KBM-7 (cell line): ENCODE measurements around the gene IKZF1.
"Not testable (repeated sequence)": the region's sequence is repeated elsewhere in the genome, so short reads cannot be mapped to it uniquely, and the experiment has no call there.

Source experiments
- DNase-seq: peaks from one replicate; pipeline ENCODE4 v3.0.0-alpha.2; 2015
- in situ Hi-C: fragments of 300-500 bp; cut with MboI; formaldehyde crosslinking; loops from 2 replicates; pipeline ENCODE4 v1.14.3; 2020; ENCODE audit warnings: low sequenced_read_pairs, low pct_unique_long_range_greater_than_20kb, mixed read lengths

The IKZF1 gene

DNA sequence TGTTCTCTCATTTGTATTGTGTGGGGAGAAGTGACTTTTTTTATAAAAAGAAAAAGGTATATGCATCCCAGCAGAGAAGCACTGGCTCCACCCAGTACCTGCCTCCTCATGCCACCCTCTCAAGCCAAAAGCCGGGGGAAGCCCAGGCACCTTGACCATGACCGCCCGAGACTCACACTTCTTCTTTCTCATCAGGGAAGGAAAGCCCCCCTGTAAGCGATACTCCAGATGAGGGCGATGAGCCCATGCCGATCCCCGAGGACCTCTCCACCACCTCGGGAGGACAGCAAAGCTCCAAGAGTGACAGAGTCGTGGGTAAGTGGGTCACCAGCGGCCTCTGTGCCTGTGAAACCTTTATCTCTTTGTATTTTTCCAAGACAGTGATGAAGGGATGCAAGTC, 22.9 kb downstream of the IKZF1 start:
- in situ Hi-C loops: no loop called here
- DNase-seq: no peak

DNA sequence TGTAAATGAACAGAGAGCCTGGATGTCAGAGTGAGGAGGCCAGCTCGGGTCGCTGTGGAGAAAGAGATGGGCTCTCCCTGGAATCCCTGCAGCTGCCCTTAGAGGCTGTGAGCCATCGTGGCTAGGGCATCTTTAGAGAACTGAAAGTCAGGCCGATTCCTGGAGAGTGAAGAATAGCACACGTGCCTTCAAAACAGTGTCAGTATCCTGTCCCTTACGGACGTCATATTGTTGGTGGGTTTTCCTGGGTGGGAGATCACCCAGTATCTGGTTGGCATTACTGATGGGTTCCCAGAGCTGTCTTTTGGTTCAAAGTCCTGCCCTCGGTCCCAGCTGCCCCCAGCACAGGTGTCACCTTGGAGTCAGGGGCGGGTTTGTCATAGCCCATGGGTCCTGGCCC, 25.3 kb downstream of the IKZF1 start:
- in situ Hi-C loops: no loop called here

DNA sequence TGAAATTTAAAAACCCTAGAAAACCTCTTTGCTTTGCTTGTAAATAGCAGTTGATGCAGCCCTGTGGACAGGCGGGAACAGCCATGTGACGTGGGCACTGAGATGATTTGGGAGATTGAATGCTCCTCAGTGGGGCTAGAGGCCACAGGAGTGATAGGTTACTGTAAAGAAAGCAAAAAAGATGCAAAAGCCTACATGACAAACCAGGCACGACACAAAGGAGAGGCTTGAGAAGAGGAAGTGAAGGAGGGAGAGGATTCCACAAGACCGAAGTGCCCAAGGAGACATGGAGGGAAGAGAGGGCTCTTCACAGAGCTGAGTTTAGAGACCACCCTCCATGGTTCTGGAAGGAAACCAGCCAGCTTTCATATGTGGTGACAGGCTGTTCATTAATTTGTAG, 25.7 kb downstream of the IKZF1 start:
- no peak for DNase-seq
- in situ Hi-C loops: no loop called here

More for the DNA sequence above, 25.3 kb downstream of the IKZF1 start:
- no peak for DNase-seq

DNA sequence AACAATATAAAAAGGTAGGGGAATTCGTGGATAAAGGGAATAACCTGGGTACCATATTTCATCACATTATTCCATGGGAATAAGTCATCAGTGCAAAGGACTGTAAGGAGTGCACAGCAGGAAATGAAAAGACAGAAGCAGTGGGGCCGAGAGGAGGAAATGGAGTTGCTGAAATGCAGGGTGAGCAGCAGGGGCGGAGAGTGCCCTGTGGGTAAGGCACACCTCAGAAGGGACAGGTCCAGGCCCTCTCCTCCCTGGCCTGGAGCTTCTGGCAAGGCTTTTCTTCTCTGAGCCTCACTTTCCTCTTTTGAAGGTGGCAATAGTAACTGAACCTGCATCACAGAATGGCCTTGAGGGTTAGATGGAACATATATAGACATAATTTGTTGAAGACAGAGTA, 26.2 kb downstream of the IKZF1 start:
- no peak for DNase-seq
- in situ Hi-C loops: no loop called here

DNA sequence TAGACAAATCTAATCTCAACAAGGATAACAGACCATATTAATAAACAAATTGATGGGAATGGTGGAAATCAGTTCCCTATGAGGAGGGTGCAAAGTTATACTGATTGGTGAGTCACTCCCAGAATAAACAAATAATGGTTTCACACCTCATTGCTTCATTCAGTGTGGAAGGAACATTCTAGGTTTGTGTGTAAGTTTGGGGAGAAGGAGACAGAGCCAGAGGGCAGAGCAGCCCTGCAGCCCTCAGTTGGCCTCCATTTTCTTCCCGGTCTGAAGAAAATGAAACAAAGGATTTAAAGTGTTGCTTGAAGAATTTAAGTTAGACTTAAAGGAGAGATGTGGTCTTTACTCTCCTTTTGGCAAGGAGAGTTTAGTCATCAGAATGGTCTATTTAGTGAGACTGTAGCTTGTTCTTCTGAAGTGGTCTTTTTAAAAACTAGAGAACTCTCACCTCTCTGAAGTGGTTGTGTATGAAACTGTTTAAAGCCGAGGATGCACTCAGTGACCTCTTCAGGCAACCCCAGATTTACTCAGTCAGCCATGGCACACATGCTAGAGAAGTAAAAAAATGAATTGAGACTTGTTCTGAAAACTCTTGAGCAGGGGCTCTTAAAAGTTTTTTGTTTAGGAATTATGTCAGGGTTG, 27.2 kb downstream of the IKZF1 start:
- no peak for DNase-seq
- in situ Hi-C loops: no loop called here

DNA sequence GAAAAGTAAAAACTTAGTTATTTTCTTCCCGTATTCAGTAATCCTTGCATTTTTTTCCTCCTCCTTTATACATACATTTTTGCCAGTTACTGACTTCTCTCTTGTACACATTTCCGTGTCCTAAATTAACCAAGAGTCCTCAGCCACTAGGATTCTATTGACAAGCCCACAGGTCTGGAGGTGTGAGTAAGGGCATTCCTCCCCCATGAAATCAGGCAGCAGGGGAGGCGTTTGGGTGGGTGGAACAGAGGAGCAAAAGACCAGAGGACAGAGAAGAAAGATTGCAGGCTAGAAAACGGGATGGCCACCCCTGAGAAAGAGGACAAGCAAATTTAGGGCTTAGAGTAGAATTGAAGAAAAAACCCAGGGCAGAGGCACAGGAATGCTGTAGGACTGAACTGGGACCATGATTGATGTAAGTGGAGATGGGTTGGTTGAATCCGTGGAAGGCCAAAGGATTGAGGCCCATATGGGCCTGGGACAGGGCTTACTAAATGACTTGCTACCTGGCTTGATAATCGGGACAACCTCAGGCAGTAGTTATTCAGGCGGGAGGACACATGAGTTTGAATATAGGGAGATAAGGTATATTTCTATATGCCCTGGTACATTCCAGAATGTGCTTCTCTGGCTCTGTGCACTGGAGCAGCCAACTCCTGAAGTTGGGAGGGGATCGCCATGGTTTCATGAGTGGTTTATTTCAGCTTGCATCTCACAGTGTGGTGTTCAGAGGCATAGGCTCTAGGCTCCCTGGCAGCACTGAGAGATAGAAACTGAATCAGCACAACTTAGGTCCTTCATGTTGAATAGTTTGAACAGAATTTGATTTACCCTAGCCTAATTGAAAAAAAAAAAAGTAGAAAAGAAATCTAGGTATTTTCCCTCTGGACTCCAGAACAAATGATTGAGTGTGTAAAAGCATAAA, 28.0 kb downstream of the IKZF1 start:
- no peak for DNase-seq
- in situ Hi-C loops: no loop called here

DNA sequence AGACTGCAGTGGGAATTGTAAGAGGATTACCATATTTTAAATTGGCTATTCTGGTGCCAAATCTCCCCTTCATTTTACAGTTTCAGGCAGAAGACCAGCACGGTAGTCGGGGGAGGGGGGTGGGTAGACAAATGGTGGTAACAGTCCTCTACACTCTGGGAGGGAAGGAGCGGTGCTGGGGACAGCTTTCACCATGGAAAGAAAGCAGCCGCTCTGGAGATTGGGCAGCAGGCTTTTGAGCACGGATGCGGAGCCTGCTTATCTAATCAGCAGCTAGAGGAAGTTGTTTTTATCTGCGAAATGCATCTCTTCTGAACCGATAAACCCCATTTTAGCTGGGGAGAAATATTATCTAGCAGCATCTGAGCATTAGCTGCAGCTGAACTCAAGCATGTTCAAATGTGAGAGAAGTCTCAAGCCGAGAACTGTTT, 28.7 kb downstream of the IKZF1 start:
- in situ Hi-C loops: no loop called here
- peak; percentile 83 for DNase-seq

DNA sequence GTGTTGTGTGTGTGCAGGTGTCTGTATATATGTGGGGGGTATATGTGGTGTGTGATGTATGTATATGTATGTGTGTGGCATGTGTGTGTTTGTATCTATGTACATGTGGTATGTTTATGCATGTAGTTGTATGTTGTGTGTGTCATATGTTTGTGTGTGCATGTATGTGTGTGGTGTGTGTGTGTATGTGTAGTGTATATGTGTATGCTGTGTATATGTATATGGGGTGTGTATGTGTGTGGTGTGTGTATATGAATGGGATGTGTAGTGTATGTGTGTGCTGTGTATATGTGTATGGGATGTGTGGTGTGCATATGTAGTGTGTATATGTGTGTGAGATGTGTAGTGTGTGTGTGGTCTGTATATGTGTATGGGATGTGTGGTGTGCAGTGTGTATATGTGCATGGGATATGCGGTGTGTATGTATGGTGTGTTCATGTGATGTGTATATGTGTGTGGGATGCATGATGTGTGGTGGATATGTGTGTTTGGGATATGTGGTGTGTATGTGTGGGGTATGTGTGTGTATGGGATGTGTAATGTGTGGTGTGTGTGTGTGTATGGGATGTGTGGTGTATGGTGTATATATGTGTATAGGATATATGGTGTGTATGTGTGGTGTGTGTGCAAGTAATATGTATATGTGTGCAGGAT, 30.0 kb downstream of the IKZF1 start:
- in situ Hi-C loops: no loop called here
- no peak for DNase-seq

DNA sequence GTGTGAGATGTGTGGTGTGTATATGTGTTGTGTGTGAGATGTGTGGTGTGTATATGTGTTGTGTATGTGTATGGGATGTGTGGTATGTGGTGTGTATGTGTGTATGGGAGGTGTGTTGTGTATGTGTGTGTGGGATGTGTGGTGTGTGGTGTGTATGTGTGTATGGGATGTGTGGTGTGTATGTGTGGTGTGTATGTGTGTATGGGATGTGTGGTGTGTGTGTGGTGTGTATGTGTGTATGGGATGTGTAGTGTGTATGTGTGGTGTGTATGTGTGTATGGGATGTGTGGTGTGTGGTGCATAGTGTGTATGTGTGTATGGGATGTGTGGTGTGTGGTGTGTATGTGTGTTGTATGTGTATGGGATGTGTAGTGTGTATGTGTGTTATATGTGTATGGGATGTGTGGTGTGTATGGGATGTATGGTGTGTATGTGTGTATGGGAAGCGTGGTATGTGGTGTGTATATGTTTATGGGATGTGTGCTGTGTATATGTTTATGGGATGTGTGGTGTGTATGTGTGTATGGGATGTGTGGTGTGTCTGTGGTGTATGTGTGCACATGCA, 30.8 kb downstream of the IKZF1 start:
- no peak for DNase-seq
- in situ Hi-C loops: no loop called here

DNA sequence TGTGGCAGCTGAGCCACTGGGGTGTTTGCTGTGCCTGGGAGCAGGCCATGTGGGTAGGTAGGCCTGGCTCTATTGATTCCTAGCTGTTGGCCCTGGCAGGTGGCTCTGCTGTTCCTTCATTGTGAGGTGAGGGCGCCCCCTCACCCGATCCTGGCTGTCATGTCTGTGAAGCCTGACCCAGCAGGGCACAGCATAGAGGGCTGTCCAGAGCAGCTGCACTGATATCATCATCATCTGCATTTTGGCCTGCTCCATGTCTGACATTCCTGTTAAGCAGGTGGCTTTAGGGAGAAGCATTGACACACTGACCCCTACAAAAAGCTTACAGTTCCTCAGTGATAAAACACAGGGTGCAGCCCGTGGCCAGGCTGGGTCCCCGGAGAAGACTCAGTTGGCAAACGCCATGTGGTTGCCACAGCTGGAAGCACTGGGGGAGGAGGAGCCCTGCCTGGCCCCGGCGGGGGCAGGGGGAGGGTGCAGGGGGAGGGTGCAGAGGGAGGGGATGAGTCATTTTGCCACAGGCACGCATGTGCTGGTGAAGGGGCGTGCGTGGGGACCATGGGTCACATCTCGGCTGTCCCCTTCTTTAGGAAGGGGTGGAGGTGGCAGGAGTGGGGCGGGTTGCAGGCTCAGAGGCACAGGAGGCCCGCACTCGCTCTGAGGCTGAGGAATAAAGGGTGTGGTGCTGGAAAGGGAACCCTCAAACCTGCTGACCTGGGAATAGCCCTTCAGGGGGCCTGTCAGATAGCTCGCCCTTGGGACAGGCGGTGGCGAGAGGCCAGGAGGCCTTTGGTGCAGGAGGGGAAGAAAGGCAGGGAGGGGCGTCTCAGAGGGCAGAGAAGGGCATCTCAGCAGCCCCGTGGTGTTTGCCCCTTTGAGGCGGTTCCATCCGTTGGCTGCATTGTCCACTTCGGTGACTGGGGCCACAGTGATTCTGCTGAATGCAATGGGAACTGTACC, 31.6 kb downstream of the IKZF1 start:
- DNase-seq: peak; percentile 53
- in situ Hi-C loops: no loop called here

DNA sequence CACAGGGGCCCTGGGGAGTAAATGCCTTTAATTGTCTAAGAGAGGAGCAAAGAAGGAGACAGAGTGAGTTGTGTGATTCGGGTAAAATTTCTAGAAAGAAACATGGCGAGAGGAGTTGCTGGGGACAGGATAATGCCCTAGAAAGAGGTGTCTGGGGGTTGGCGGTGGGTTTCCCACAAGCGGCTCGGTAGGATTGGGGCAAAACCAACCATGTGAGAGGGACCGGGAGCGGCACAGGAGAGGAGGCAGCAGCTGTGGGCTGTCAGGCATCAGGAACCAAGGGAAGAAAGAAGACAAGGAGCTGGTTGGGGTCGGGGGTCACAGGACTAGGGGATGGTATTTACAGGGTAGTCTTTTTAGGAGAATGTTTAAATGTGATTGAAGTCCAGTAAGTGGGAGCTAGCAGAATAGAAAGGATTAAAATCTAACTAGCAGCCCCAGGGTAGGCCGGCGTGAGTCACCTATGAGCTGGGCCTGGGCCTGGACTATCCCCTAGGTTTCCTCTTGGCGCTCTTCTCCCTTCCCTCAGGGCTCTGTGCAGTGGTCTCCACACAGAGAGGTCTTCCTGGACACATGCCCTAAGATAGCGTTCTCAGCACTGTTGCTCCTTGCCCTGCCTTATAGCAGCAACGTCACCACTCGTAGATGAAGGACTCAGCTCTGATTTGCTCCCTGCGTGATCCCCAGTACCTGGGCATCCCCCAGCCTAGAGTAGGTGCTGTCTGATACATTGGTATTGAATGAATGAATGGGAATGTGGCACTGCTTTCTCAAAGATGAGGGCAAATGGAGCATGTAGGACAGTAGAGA, 32.6 kb downstream of the IKZF1 start:
- in situ Hi-C loops: no loop called here
- DNase-seq: no peak

DNA sequence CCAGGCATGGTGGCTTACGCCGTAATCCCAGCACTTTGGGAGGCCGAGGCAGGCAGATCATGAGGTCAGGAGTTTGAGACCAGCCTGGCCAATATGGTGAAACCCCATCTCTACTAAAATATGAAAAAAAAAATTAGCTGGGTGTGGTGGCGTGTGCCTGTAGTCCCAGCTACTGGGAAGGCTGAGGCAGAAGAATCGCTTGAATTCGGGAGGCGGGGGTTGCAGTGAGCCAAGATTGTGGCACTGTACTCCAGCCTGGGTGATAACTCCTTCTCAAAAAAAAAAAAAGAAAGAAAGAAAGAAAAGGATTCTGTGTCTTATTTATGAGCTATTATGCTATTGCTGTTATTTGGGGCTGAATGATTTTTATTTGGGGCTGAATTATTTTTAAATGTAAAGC, 35.0 kb downstream of the IKZF1 start:
- DNase-seq, in situ Hi-C loops: not testable (repeated sequence)

DNA sequence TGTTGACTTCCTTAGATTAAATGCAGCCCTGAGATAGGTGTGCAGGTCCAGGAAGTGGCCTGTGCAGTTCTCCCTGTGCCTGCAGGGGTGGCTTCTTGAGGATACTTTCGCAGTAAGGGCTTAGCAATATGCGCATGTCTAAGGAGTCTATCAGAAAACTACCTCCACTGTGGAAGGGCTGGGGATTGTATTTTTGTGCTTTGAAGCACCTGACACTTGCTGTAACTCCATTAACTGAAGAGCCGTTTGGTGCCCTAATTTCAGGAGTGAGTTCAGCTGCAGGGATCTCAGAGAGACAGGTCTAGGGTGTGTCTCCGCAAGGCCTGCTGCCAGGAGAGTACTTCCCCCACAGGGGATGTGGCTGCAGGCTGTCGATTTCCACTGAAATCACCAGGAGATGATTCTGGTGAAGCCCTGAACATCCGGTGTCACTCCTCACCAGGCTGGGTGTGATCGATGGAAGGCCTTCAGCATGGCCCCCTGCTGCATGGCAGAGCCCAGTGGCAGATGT, 35.5 kb downstream of the IKZF1 start:
- peak; percentile 77 for DNase-seq
- in situ Hi-C loops: no loop called here

DNA sequence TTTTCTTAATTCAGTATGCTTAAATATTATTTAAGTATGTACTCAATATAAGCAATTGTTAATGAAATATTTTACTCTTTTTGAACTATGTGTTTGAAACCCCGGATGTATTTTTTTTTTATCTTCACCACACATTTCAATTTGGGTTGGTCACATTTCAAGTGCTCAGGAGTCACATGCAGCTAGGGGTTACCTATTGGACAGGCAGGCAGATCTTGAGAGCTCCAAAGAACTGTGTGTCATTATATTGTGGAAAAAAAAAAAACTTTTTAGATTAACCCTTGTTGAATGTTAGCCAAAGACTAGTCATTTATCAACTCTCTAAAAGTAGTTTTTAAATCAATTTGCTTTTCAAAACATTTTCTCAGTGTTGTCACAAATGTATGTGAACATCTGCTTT, 37.2 kb downstream of the IKZF1 start:
- no peak for DNase-seq
- in situ Hi-C loops: no loop called here

DNA sequence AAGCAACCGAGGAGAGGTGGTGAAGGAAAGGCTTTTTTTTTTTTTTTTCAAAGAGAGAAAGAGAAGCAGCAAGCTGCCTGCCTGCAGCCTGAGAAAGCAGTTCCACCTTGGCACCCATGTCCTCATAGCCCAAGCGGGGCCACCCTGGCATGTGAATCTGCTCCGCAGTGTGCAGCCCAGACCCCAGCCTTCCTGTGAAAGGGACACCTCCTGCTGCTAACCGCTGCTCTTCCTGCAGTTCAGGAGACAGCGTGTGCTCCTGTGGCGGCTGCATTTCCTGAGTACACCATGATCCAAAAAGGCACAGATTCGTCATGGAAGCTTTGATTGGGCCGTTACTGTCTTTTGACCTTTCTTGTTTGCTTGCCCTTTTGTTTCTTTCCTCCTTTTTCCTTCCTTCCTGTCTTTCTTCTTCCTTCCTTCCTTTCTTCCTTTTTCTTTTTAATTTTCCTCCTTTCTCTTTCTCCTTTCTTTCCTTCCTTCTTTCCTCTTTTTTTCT, 38.1 kb downstream of the IKZF1 start:
- in situ Hi-C loops: no loop called here
- DNase-seq: peak; percentile 64

DNA sequence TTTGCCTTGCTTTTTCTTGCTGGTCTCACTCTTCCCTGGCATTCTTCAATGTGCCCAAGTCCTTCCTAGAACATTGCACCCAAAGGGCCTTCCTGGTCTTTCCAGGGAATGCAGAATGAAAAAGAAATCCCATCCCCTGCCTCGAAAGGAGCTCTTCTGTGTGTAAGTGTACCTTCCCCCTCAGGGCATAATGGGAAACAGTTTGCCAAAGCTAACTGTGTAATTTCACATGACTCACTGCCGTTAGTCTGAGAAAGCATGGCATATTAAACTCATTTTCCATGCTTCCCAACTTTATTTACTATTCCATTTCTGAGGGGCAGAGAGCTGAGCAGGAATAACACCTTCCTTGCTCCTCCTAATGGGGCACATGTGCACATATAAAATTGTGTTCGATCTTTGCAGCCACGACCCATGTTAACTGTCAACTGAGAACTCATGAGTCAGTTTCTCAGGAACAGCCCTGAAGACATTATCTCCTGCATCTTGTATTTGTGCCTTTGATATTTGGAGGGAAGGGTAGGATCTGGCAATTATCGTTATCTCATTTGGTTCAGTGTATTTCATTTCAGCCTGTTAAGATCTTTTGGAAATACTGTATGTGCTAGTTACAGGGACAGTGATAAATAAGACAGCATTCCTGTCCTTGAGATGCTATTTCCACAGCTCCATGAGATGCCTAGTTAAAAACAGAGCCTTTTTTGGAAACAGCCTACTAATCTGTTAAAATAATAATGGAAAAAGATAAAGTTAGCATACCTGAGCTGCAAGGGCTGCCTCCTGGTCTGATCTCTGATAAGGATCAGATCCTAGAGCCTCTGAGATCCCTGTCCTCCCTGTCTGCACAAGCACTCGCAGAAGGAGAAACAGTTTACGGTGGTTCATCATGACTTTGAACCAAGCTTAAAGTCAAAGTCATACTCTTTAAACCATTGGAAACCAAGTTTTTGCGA, 42.3 kb downstream of the IKZF1 start:
- DNase-seq: no peak
- in situ Hi-C loops: no loop called here

DNA sequence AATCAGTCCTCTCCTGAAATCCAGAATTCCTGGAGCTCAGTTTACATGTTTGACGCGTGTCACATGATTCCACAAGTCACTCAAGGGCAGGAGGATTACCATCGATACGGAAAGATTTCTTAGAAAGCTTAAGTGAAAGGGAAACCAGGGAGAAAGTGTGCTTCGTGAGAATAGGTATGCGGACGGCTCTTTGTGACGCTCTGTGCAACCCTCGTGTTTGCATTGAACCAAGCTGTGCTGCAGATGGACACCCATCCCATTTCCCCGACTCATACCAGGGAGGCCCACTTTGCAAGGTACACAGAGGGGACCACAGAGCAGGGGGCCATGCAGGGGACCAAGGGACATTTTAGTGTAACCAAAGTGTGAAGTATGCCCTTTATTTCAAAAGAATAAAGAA, 43.2 kb downstream of the IKZF1 start:
- in situ Hi-C loops: no loop called here
- DNase-seq: no peak
